ENCODE data around the gene E2F4. TPM values are rescaled to one million over a fixed set of nuclear protein-coding genes. Genes with fewer than 3 reads are reported as not detected.
A peak's percentile ranks its signal among the peaks of the same experiment; 100 is the strongest.

Gene E2F4
- total and polyA plus RNA-seq, 3 donors from 2014 or later, result 72.5 to 126 (median 110) TPM

DNA sequence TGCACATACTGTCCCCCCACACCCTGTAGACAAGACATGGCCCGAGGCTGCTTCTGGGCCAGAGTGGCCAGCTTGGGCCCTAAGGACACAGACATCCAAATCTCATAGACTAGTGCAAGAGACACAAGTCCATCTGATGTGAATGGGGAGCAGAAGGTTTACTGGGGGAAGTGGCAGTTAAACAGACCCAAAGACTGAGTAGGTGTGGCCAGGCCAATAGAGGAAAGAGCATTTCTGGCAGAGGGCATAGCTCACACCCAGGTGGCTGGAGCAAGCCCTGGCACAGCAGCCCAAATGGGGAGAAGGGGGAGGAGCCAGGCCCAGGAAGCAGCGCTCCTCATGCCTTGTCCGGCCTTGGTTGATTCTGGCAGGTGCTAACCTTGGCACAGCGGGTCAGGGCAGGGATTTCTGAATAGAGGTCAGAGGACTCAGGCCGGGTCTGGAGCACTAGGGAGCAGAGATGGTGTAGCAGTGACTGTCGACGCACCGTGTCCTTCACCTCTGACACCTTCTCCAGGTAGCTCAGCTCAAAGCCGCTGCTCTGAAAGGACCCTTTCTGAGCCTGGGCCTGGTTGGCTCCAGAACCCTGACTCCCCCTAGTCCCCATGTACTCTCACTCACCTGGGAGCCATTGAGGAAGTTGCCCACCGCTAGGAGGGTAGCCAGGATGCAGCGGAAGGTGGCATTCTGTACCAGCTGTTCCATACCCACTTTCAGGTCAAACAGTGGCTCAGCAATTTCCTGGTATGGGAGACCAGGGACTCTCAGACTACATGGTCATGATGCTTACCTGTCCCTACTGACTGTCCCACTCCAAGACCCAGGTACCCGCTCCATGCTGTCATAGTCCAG is 39.1 kb downstream of the E2F4 start:
- intact Hi-C loops (cut with DNase I; ENCODE audit: low total_unique reads), result no loop called here
- Histone ChIP-seq H3K27me3 (no peaks in the 10 kb centered on the region), H3K4me3 (no peak overlapping the region), H3K4me1 (peaks cover 10% of the 10 kb centered on the region), H3K9me3 (no peaks in the 10 kb centered on the region), H3K27ac (no peak overlapping the region), H3K36me3 (ENCODE audit: low read depth, missing control alignments) (no peaks in the 10 kb centered on the region)
- 78 to 87% methylated on average over 10 to 12 of the region's 12 CpGs for WGBS, 2 donors
- TF ChIP-seq, protein P1, sequence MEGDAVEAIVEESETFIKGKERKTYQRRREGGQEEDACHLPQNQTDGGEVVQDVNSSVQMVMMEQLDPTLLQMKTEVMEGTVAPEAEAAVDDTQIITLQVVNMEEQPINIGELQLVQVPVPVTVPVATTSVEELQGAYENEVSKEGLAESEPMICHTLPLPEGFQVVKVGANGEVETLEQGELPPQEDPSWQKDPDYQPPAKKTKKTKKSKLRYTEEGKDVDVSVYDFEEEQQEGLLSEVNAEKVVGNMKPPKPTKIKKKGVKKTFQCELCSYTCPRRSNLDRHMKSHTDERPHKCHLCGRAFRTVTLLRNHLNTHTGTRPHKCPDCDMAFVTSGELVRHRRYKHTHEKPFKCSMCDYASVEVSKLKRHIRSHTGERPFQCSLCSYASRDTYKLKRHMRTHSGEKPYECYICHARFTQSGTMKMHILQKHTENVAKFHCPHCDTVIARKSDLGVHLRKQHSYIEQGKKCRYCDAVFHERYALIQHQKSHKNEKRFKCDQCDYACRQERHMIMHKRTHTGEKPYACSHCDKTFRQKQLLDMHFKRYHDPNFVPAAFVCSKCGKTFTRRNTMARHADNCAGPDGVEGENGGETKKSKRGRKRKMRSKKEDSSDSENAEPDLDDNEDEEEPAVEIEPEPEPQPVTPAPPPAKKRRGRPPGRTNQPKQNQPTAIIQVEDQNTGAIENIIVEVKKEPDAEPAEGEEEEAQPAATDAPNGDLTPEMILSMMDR (IDR thresholded peaks at IDR 0.05), result no peak
- TF ChIP-seq POLR2A (IDR thresholded peaks at IDR 0.05), result no peak
- no peak for DNase-seq

DNA sequence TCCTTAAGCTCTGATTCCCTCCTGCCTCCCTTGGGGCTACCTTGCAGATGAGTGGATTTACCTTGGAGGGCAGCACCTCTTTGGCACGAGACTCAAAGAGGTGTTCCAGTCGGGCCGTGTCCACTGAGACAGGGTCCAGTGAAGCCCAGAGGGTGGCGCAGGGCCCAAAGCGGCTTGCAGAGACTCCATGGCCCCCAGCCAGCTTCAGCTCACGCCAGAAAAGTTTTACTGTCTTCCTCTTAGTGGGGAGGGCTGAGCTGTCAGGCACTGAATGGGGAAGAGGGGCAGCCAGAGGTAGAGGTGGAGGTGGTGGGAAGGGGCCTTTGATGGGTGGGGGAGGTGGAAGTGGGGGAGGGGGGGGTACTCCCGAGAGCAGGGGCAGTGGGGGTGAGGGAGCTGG is 41.6 kb downstream of the E2F4 start:
- no peak overlapping the region for H3K27ac ChIP-seq
- no peaks in the 10 kb centered on the region for H3K4me1 ChIP-seq
- no peak for DNase-seq
- H3K9me3 ChIP-seq, result no peaks in the 10 kb centered on the region
- H3K27me3 ChIP-seq, result no peaks in the 10 kb centered on the region
- WGBS, 2 donors, result 80 to 84% methylated on average over 5 to 7 of the region's 7 CpGs
- intact Hi-C loops (cut with DNase I; ENCODE audit: low total_unique reads), result no loop called here
- TF ChIP-seq POLR2A (IDR thresholded peaks at IDR 0.05), result no peak
- TF ChIP-seq, protein P1 (IDR thresholded peaks at IDR 0.05), result no peak
- H3K4me3 ChIP-seq, result no peak overlapping the region
- H3K36me3 ChIP-seq (ENCODE audit: low read depth, missing control alignments), result no peaks in the 10 kb centered on the region

DNA sequence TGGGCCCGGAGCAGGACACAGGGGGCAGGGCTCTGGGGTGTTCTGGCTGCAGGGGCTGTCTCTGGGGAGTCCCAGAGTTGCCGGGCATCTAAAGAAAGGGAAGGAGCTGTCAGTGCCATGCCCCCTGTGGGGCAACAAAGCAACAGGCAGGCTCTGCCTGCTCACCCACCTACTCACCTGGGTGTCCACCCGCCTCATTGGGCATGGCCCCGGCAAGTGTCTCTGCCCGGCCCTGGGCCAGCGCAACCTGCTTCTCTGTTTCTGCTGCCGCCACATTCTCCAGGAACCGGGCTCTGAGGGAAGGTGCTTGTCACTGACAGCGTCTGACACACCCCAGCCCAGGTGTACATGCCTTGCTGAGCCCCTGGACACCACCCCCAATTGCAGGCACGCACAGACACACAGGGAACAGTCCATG is 42.2 kb downstream of the E2F4 start:
- 93 to 94% methylated on average over 9 to 10 of the region's 10 CpGs for WGBS, 2 donors
- Histone ChIP-seq H3K4me3 (no peak overlapping the region), H3K27me3 (no peaks in the 10 kb centered on the region), H3K9me3 (no peaks in the 10 kb centered on the region), H3K4me1 (no peaks in the 10 kb centered on the region), H3K27ac (no peak overlapping the region), H3K36me3 (ENCODE audit: low read depth, missing control alignments) (no peaks in the 10 kb centered on the region)
- no peak for TF ChIP-seq POLR2A (IDR thresholded peaks at IDR 0.05)
- TF ChIP-seq, protein P1 (IDR thresholded peaks at IDR 0.05), result no peak
- no peak for DNase-seq
- intact Hi-C loops (cut with DNase I; ENCODE audit: low total_unique reads), result no loop called here

DNA sequence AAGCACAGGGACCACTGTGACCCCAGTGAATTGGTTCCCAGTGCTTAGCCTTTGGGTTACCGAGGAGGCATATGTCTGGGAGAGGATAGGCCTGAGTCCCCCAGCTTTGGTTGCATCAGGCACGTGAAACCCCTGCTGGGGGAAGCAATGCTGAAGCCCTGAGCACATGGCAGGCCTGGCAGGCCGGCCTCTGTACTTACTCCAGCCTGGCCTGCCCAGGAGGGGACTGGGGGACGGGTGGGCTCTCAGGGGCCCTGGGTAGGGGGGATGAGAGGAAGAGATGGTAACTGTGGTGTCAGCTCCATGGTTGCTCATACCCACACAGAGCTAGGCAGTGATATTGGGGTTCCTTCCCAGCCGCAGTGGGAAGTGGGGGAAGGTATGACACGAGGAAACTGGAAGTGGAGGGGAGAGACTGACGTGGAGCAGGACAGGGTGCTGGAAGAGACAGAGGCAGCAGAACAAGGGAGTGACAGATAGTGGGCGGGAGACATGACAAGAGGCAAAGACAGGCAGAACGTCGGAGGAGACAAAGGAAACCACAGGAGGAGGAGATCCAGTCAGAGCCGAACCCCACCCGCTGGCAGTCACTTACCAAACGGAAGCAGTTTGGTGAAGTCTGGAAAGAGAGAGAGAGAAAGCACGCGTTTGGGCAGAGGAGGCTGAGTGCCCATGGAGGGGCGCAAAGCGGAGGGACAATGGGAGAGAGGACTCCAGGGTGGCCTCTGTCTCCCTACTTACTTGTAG is 44.0 kb downstream of the E2F4 start:
- no peak overlapping the region for H3K27ac ChIP-seq

More for the DNA sequence above, 44.0 kb downstream of the E2F4 start:
- DNase-seq, result no peak
- 66 to 81% methylated on average over 17 of the region's 17 CpGs for WGBS, 2 donors
- TF ChIP-seq, protein P1 (IDR thresholded peaks at IDR 0.05), result no peak
- no peak for TF ChIP-seq POLR2A (IDR thresholded peaks at IDR 0.05)
- no peaks in the 10 kb centered on the region for H3K36me3 ChIP-seq (ENCODE audit: low read depth, missing control alignments)
- H3K4me1 ChIP-seq, result peaks cover 4% of the 10 kb centered on the region
- H3K27me3 ChIP-seq, result no peaks in the 10 kb centered on the region
- intact Hi-C loops (cut with DNase I; ENCODE audit: low total_unique reads), result no loop called here
- H3K4me3 ChIP-seq, result peak overlapping the region in 1 of 2 donors; percentile 20
- H3K9me3 ChIP-seq, result no peaks in the 10 kb centered on the region

Data from testis (tissue), 3 donors.